Melanocyte of skin (primary cell): ENCODE data around the gene TUFT1. TPM values are rescaled to one million over a fixed set of nuclear protein-coding genes. Genes with fewer than 3 reads are reported as not detected.

Experiments used
- small RNA-seq, 2 donors: library from RNA; depleted of rRNA; stranded (forward); fragments of <200 nt; gene quantifications; one replicate each; pipeline ENCODE3, GENCODE V24; 2012
- total RNA-seq, 2 donors: library from RNA; depleted of rRNA; stranded (reverse); fragments of >200 nt; gene quantifications; 2 replicates each; pipeline ENCODE4 v1.2.3, GENCODE V29; 2012

Gene TUFT1
- 10 to 100 TPM; 16.7 to 24.1 TPM for total RNA-seq

GRCh38 chr1:151540021-151540981, at the start of gene TUFT1:
TUFT1 (plus strand) TSS chr1:151540309; CDS start chr1:151540367, 58 bp downstream.

GRCh38 chr1:151510957-151511635, 29.0 kb upstream of the TUFT1 start, which contains the start of gene CGN:
CGN (plus strand) TSS chr1:151511387; CDS start chr1:151518520, 7,133 bp downstream.

GRCh38 chr1:151611832-151612500, 71.9 kb downstream of the TUFT1 start, which contains the start of gene SNX27:
SNX27 (plus strand) TSS chr1:151612050; CDS start chr1:151612202, 152 bp downstream.

Small RNAs within 50 kb of the gene (small RNA-seq; reads per million reads assigned to genes)
- gene MIR554, result 0 reads per million in 2 donors
- gene RF00405, result 0.17 to 0.21 reads per million in 2 donors
- 0 reads per million in 2 donors for gene RNU6-1062P

Other genes starting within 250 kb of the TUFT1 start
- gene PI4KB, start 212.9 kb upstream of the TUFT1 start, total RNA-seq, result 10 to 100 TPM; 49.6 to 67.9 TPM
- 10 to 100 TPM; 73.0 to 73.9 TPM for gene RFX5, start 193.1 kb upstream of the TUFT1 start, total RNA-seq
- 10 to 100 TPM; 42.0 to 55.9 TPM for gene SELENBP1, start 167.6 kb upstream of the TUFT1 start, total RNA-seq
- 100 to 1,000 TPM; 501 to 799 TPM for gene PSMB4, start 140.7 kb upstream of the TUFT1 start, total RNA-seq
- 10 to 100 TPM; 26.0 to 27.2 TPM for gene POGZ, start 80.8 kb upstream of the TUFT1 start, total RNA-seq
- gene CGN, start 28.9 kb upstream of the TUFT1 start, total RNA-seq, result under 1 TPM; 0.67 to 0.69 TPM
- 10 to 100 TPM; 44.0 to 58.6 TPM for gene SNX27, start 71.7 kb downstream of the TUFT1 start, total RNA-seq
- gene CELF3, start 176.5 kb downstream of the TUFT1 start, total RNA-seq, result not detected
- gene RIIAD1, start 181.2 kb downstream of the TUFT1 start, total RNA-seq, result not detected
- 100 to 1,000 TPM in 1 of 2 donors, 10 to 100 TPM in 1; 58.2 to 119 TPM for gene MRPL9, start 223.2 kb downstream of the TUFT1 start, total RNA-seq